GM08714 (cell line): Measurements from ENCODE around the gene MYH11.
"Not testable (repeated sequence)": the region's sequence is repeated elsewhere in the genome, so short reads cannot be mapped to it uniquely, and the experiment has no call there.

ENCODE experiments used
- H3K4me3 ChIP-seq: fragments of 200-500 bp; sonication (Bioruptor generic); 2 replicates; pipeline ENCODE4 v1.5.1; 2014; ENCODE audit warnings: mild to moderate bottlenecking, low read length, inconsistent platforms
- ZNF274 ChIP-seq: IDR thresholded peaks from 2 replicates; pipeline ENCODE4 v1.6.1; 2012; ENCODE audit warnings: mild to moderate bottlenecking, low read depth, low read length

MYH11 gene

GRCh38 chr16:15737140-15737644 lies 119.6 kb downstream of the MYH11 start:
- no peak overlapping the region for H3K4me3 ChIP-seq
- TF ChIP-seq ZNF274, result no peak

GRCh38 chr16:15736529-15736928 lies 120.3 kb downstream of the MYH11 start:
- H3K4me3 ChIP-seq, result no peak overlapping the region
- TF ChIP-seq ZNF274, result no peak

DNA sequence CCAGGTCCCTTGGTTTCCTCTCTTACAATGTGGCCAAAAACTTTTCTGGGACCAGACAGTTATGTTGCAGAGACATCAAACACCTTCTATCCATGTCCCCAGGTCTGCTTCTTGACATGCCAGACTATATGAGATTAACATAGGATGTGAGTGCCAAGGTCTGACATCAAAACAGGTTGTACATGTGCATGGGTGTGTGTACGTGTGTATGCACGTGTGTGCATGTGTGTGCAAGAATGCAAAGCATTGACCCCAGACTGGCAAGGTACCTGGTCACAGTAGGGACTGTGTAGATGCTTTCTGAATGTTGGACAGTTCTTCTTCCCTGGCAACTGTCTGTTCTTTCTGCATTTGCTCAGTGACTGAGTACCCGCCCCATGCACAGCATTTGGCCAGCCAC lies 121.2 kb downstream of the MYH11 start:
- H3K4me3 ChIP-seq, result no peak overlapping the region
- no peak for TF ChIP-seq ZNF274

DNA sequence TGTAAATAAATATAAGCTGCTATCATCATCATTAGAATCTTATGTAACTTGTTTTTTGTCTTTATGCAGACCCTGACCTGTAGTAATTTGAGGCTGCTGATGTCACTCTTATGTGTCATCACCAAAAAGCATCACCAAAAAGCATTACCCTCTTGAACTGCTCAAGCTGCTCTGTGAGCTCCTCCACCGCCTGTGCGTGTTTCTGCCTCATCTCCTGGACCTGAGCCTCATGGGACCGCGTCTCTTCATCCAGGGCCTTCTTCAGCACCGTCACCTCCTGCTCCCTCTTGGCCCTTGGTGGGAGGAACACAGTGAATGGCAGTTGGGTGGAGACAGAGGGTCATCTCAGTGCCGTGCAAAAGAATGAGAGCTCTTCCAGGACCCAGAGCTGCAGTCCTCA lies 124.4 kb downstream of the MYH11 start:
- H3K4me3 ChIP-seq, result no peak overlapping the region
- TF ChIP-seq ZNF274, result no peak

DNA sequence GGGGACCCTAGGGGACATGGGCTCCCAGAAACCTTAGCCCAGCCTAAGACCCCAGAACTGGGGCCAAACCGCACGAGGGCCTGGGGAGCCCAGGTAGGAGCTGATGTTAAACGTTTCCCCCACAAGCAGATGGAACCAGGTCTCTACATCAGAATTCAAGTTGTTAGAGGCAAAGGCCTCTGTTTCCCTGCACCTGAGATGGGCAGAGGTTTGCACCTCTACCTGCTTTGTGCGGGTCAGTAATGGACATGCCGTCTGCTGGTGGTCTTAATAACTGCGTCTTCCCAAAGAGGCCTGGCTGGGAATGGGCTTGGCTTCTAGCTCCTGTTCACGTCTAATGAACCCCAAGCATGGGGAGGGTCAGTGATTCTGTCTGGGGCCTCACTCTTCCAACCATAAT lies 127.7 kb downstream of the MYH11 start:
- TF ChIP-seq ZNF274, result no peak
- H3K4me3 ChIP-seq, result no peak overlapping the region

- H3K4me3 ChIP-seq, result not testable (repeated sequence)
Measured at GRCh38 chr16:15727697-15728096, 129.1 kb downstream of the MYH11 start.

DNA sequence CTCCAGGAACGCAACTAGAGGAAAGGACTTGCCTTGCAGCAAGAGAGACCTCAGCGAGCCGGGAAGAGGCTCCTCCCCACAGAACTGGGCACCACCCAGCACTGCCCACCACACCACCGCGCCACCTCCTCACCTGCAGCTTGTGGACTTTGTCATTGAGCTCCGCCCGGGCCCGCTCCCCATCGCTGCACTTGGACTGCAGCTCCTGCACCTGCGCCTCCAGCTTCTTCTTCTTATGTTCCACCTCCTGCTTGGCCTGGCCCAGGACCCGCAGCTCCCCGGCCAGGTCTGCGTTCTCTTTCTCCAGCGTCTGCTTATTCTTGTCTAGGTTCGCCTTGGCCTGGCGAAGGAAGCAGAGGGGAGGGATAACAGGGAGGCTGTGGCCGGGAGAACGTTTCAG lies 130.1 kb downstream of the MYH11 start:
- H3K4me3 ChIP-seq, result no peak overlapping the region
- TF ChIP-seq ZNF274, result no peak

DNA sequence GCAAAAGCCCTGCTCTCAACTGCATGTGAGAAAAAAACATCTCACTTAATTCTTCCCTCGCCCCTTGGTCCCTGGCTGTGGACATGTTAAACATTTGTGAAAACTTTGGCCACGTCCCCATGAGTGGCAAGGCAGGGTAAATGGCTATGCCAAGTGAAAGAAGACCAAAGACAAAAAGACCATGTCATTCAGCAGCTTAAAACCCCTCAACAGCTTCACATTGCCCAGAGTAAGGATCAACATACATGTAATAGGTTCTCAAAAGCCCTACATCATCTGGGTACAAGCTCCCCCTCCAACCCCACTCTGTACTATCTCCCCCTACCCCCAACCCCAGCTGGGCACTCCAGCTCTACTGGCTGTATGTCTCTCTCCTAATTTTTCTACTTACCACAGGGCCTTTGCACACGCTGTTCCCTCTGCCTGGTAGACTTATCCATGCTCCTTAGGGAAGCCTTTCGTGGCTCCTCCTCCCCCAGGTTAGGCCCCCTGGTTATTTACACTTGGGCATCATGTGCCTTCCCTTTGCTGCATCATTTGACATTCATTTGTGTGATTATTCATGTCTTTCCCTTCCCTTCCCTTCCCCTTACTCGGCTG lies 131.1 kb downstream of the MYH11 start:
- no peak overlapping the region for H3K4me3 ChIP-seq
- TF ChIP-seq ZNF274, result no peak

DNA sequence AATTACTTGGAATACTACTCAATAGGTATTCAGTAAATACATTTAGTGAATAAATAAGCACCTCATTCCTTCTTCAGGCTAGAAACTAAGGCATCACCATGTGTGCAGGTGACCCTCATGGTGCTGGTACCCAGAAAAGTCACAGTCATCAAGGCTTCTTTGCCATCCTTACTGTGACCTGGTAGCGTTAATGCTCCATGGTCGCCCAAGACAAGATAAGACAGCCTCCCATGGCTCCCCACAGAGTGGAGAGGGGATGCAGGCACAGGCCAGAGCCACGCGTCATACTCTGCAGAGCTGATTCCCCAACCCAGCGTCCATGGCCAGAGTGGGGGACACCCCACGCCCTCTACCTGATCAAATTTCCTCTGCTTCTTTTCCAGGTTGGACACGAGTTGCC lies 133.0 kb downstream of the MYH11 start:
- H3K4me3 ChIP-seq, result no peak overlapping the region
- TF ChIP-seq ZNF274, result no peak

DNA sequence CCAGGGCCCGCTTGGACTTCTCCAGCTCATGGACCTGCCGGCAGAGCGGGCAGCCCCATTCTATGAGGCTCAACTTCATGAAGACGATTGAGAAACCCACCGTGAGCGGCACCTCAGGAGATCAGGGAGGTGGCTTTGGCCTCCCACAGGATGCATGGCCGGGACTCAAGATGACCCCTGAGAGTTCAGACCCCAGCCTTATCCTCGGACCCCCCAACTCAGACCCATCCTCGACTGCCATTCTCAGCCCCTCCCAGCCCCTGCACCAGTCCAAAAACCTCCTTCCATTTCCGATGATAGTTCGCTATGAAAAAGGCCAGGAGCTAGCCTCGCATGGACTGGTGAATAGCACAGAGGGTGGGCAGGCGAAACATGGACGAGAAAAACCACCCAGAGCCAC lies 135.8 kb downstream of the MYH11 start:
- H3K4me3 ChIP-seq, result no peak overlapping the region
- no peak for TF ChIP-seq ZNF274

DNA sequence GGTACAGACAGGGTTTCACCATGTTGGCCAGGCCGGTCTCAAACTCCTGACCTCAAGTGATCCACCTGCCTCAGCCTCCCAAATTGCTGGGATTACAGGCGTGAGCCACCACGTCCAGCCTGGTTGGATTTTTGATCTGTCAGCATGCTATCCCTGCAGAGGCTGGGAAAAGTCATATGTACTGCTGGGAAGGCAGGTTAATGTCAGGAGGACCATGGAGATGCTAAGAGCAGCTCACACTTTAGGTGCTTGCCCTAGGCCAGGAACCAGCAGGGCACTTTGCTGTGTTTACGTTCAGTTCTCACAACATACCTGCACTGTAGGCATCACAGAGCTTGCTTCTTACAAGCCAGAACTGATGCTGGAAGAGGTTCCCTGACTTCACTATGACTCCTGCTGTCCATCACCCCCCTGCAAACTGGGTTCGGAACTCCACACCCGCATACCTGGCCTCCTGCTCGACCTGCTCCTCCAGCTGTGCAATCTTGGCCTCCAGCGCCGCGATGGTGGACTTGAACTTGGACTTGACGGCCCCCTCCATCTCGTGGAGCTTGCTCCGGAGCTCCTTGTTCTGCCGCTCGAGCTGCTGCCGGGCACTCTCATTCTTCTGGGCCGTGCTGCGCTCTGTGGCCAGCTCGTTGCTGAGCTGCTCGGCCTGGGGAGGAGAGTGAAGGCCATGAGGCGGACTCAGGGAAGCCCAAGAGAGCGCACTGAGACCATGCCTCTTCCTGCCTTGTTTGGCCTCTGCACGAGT lies 140.0 kb downstream of the MYH11 start:
- no peak for TF ChIP-seq ZNF274

GRCh38 chr16:15715221-15715620 lies 141.6 kb downstream of the MYH11 start:
- no peak overlapping the region for H3K4me3 ChIP-seq
- no peak for TF ChIP-seq ZNF274

More for the DNA sequence above, 140.0 kb downstream of the MYH11 start:
- H3K4me3 ChIP-seq, result no peak overlapping the region

DNA sequence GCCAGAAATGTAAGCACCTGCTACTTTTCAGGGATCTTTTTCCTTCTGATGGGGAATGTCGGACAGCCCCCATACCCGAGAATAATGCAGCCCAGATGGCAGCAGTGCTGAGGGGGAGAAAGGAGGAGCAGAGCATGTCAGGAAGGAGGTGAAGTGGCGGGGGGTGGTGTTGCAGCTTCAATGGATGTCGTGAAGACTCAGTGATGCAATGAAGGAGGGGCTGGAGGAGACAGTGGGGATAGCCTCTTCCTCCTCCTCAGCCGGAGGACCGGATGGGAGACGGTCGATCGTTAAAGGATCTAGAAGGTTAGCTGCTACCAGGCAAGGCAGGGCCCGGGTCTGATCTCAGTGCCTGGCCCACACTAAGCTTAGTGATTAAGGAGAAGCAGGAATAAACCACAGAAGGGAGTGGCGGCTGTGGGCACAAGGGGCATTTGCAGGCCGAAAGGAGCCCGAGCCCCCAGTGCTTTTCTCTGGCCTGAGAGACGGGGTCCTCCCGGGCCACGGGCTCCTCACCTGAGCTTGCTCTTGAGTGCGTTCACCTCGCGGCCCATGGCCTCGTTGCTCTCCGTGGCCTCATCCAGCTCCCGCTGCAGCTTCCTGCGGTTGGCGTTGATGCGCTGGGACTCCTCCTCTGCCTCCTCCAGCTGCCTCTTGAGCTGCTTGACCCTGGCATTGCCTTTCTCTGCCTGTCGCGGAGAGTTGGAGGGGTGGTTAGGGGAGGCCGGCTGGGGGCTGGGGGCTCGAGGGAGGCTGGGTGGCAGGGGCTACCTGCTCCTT lies 142.2 kb downstream of the MYH11 start:
- H3K4me3 ChIP-seq, result no peak overlapping the region

DNA sequence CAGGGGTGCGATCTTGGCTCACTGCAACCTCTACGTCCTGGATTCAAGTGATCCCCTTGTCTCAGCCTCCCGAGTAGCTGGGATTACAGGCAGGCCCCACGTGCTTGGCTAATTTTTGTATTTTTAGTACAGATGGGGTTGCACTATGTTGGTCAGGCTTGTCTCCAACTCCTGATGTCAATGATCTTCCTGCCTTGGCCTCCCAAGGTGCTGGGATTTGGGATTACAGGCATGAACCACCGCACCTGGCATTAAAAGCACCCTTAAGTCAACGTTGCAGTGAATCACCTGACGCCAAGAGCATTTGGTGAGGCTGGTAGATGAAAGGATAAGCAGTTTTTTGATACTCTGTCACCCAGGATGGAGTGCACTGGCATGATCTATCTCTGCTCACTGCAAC lies 147.8 kb downstream of the MYH11 start:
- H3K4me3 ChIP-seq, result no peak overlapping the region
- TF ChIP-seq ZNF274, result no peak

More for the DNA sequence above, 142.2 kb downstream of the MYH11 start:
- no peak for TF ChIP-seq ZNF274

GRCh38 chr16:15708096-15708495 lies 148.7 kb downstream of the MYH11 start:
- TF ChIP-seq ZNF274, result no peak
- H3K4me3 ChIP-seq, result no peak overlapping the region
